IPS-18c (cell line): ENCODE measurements around the gene BCAS2.

Source experiments
- H3K4me3 ChIP-seq: 2 replicates; pipeline ENCODE4 v1.7.0; 2013; ENCODE audit warnings: low read depth, mild to moderate bottlenecking, low read length, moderate library complexity; ENCODE audit not compliant: insufficient read depth
- H3K9me3 ChIP-seq: one replicate; pipeline ENCODE4 v1.6.1; 2013; ENCODE audit warnings: mild to moderate bottlenecking, low read length, moderate library complexity; ENCODE audit not compliant: control insufficient read depth, insufficient read depth

Gene BCAS2

DNA sequence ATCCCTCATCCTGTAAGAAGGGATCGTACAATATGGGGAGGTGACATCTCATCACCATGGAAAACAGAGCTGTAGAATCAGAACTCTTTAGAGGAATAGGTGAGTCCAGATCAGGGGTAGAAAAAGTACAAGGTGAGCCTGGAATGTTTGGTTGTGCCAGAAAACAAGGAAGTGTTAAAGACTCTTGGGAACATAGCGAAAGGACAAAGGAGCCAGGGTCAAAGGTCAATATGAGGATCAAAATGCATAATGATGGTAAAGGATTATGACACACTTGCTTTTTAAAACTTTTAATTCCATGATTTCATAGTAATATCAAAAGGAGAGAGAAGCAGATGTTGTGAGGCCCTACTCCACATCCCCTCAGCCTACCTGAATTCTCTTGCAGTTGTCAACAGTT, 51.2 kb downstream of the BCAS2 start:
- no peaks in the 10 kb centered on the region for H3K9me3 ChIP-seq
- H3K4me3 ChIP-seq = no peak overlapping the region

DNA sequence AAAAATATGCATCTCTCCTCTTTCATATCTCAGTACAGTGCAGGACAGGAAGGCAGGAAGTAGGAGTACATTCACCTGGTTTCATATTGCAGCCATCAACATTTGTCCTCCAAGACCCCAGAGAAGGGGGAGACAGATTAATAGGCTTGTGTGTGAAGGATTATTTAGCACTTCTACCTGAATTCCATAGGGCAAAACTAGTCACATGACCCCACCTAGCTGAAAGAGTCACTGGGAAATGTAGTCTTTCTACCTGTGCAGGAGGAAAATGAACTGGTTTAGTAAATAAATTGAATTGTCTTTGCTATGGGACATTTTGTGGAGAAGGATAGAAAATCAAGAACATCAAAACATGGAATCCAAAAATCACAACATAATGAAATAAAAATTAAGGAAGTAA, 56.5 kb downstream of the BCAS2 start:
- no peaks in the 10 kb centered on the region for H3K9me3 ChIP-seq
- no peak overlapping the region for H3K4me3 ChIP-seq

DNA sequence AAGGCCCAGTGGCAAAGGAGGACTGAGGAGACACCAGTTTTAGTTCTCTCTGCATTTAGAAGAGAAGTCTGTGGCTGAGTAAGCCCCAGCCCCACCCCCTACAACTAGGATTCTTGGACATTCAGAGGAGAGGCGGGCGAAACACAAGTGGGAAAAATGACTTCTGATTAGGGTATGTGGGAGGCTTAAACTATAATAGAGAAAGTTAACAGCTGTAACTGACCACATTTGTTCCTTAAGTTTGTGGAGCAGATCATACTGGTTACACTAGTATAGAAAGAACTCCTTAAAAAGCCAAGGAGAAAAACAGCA, 59.2 kb downstream of the BCAS2 start:
- no peaks in the 10 kb centered on the region for H3K9me3 ChIP-seq

DNA sequence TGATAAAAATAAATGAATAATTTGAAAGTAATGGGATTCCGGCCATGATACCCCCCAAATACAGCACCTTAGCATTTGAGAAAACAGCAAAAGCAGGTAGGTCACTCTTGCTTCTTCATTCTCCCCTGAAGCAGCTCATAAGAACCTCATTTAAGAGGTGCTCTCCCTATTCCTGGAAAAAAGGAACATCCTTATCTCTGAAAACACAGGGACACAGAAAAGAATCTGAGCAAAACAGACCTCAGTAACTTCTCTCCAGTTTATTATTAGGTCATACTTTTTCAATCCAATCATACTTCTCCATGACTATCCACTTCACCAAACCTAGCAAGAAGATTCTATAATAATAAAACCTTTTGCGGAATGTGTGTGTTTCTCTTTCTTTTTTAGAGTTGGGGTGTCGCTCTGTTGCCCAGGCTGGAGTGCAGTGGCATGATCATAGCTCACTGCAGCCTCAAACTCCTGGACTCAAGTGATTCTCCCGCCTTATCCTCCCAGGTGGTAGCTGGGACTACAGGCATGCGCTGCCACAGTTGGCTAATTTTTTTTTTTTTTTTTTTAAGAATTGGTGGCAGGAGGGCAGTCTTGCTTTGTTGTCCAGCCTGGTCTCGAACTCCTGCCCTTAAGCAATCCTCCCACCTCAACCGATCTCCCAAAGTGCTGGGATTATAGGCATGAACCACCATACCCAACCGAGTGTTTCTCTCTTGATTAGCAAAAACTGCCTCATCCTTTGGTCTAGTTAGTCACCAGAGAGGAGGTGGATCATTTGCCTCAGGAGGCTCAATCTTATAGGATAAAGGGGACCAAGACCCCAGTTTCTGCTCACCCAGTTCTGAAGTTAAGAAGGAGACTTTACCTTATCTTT, 59.8 kb downstream of the BCAS2 start:
- no peaks in the 10 kb centered on the region for H3K9me3 ChIP-seq
- H3K4me3 ChIP-seq = no peak overlapping the region

More for the DNA sequence above, 59.2 kb downstream of the BCAS2 start:
- no peak overlapping the region for H3K4me3 ChIP-seq
